H1 (cell line): ENCODE data around the gene NUP210. TPM values are rescaled to one million over a fixed set of nuclear protein-coding genes. Genes with fewer than 3 reads are reported as not detected.
A peak's percentile ranks its signal among the peaks of the same experiment; 100 is the strongest.

Source experiments
- CTCF ChIA-PET: fragments of 300-600 bp; sonication (Branson Sonifier 250); formaldehyde crosslinking; loops from one replicate; lab custom pipeline; 2021; ENCODE audit not compliant: partially characterized antibody; lab: Charles Lee
- POLR2A ChIA-PET: fragments of 300-600 bp; sonication (Branson Sonifier 250); formaldehyde crosslinking; loops from one replicate; lab custom pipeline; 2021; ENCODE audit warnings: inconsistent platforms; ENCODE audit not compliant: partially characterized antibody; lab: Charles Lee
- DNase-seq, 2 experiments: peaks; one replicate each; pipeline versions ENCODE4 v3.0.0 to v3.0.0-alpha.2; 2010 to 2022; ENCODE audit warnings: low spot score in 2 of 2, low read depth in 1 of 2, mixed read lengths in 1 of 2
- FAIRE-seq: peaks from 2 replicates; lab custom pipeline; 2011; peaks lifted over from hg19 to GRCh38; lab: Jason Lieb, UNC
- H2AFZ ChIP-seq: 2 replicates; pipeline ENCODE4 v1.8.1; 2012; ENCODE audit warnings: low read length, inconsistent platforms
- H2AK5ac ChIP-seq: 2 replicates; pipeline ENCODE4 v1.6.1; 2013; ENCODE audit warnings: low read depth, low read length
- H2BK120ac ChIP-seq: replicated peaks from 2 replicates; pipeline ENCODE3; 2013; ENCODE audit warnings: low read depth, low read length, inconsistent platforms
- H2BK12ac ChIP-seq: 2 replicates; pipeline ENCODE4 v1.6.1; 2013; ENCODE audit warnings: low read depth, low read length
- H2BK15ac ChIP-seq: 2 replicates; pipeline ENCODE4 v1.6.1; 2013; ENCODE audit warnings: low read length
- H2BK20ac ChIP-seq: 2 replicates; pipeline ENCODE4 v1.6.1; 2013; ENCODE audit warnings: low read length
- H2BK5ac ChIP-seq: 2 replicates; pipeline ENCODE4 v1.6.1; 2013; ENCODE audit warnings: low read depth, low read length
- H3K14ac ChIP-seq: 2 replicates; pipeline ENCODE4 v1.6.1; 2013; ENCODE audit warnings: inconsistent platforms; ENCODE audit not compliant: insufficient read length
- H3K18ac ChIP-seq: 2 replicates; pipeline ENCODE4 v1.6.1; 2013; ENCODE audit warnings: low read length; ENCODE audit errors: extremely low read depth
- H3K23ac ChIP-seq: 2 replicates; pipeline ENCODE4 v1.6.1; 2013; ENCODE audit warnings: inconsistent platforms; ENCODE audit not compliant: insufficient read length
- H3K23me2 ChIP-seq: 2 replicates; pipeline ENCODE4 v1.6.1; 2013; ENCODE audit warnings: low read depth, low read length
- H3K27ac ChIP-seq: 2 replicates; pipeline ENCODE4 v1.6.1; 2011; ENCODE audit warnings: low read depth, low read length, inconsistent platforms
- H3K27me3 ChIP-seq, 4 experiments: replicated peaks in 1 of 4; 1 replicate in 1 of 4; 2 replicates in 3 of 4; pipeline versions ENCODE4 v1.6.1 to v1.8.1; 2011 to 2013; ENCODE audit warnings: low read length in 3 of 4, mild to moderate bottlenecking in 3 of 4, inconsistent platforms in 2 of 4, mixed read lengths in 2 of 4, moderate library complexity in 1 of 4; ENCODE audit not compliant: control insufficient read depth in 3 of 4, insufficient read depth in 3 of 4; ENCODE audit errors: extremely low read depth in 1 of 4
- H3K36me3 ChIP-seq, 4 experiments: 2 replicates each; pipeline versions ENCODE4 v1.6.1 to v1.8.1; 2011 to 2013; ENCODE audit warnings: mild to moderate bottlenecking in 4 of 4, low read length in 3 of 4, moderate library complexity in 2 of 4, control low read depth in 1 of 4, inconsistent platforms in 1 of 4; ENCODE audit not compliant: insufficient read depth in 4 of 4, control insufficient read depth in 2 of 4
- H3K4ac ChIP-seq: replicated peaks from 2 replicates; pipeline ENCODE3; 2013; ENCODE audit warnings: low read length, low read depth, mixed read lengths, inconsistent platforms; ENCODE audit not compliant: insufficient read length
- H3K4me1 ChIP-seq, 4 experiments: replicated peaks in 1 of 4; 1 replicate in 1 of 4; 2 replicates in 3 of 4; pipeline versions ENCODE4 v1.6.1 to v1.8.1; 2011 to 2013; ENCODE audit warnings: low read length in 3 of 4, inconsistent platforms in 2 of 4, mixed read lengths in 1 of 4; ENCODE audit not compliant: insufficient read depth in 4 of 4, control insufficient read depth in 3 of 4
- H3K4me2 ChIP-seq, 2 experiments: 2 replicates each; pipeline versions ENCODE4 v1.6.1 to v1.8.1; 2011 to 2013; ENCODE audit warnings: low read depth in 2 of 2, low read length in 2 of 2, control low read depth in 1 of 2, inconsistent platforms in 1 of 2, mild to moderate bottlenecking in 1 of 2; ENCODE audit not compliant: insufficient read depth in 1 of 2
- H3K4me3 ChIP-seq, 4 experiments: fragments of 200-600, 300-600 bp in 1 of 4; sonication (generic), shearing (Covaris generic), sonication (Bioruptor Twin) in 1 of 4; 2 replicates each; pipeline versions ENCODE4 v1.5.1 to v1.8.1; 2011 to 2016; ENCODE audit warnings: low read length in 4 of 4, low read depth in 3 of 4, control low read depth in 2 of 4, inconsistent platforms in 2 of 4, mild to moderate bottlenecking in 2 of 4, mixed read lengths in 1 of 4, moderate library complexity in 1 of 4; ENCODE audit not compliant: insufficient read depth in 2 of 4; ENCODE audit errors: extremely low read depth in 1 of 4
- H3K56ac ChIP-seq: replicated peaks from 2 replicates; pipeline ENCODE3; 2013; ENCODE audit warnings: low read depth, mild to moderate bottlenecking, mixed read lengths, low read length, inconsistent platforms; ENCODE audit not compliant: insufficient read length
- H3K79me1 ChIP-seq: 2 replicates; pipeline ENCODE4 v1.6.1; 2013; ENCODE audit warnings: low read depth, low read length, control low read depth
- H3K79me2 ChIP-seq, 2 experiments: 2 replicates each; pipeline versions ENCODE4 v1.6.1 to v1.8.1; 2012 to 2013; ENCODE audit warnings: low read length in 2 of 2, mild to moderate bottlenecking in 2 of 2, inconsistent platforms in 1 of 2; ENCODE audit not compliant: insufficient read depth in 2 of 2, control insufficient read depth in 1 of 2
- H3K9ac ChIP-seq, 4 experiments: replicated peaks in 1 of 4; 1 replicate in 1 of 4; 2 replicates in 3 of 4; pipeline versions ENCODE4 v1.6.1 to v1.8.1; 2011 to 2013; ENCODE audit warnings: low read depth in 3 of 4, low read length in 3 of 4, control low read depth in 2 of 4, mild to moderate bottlenecking in 2 of 4, moderate library complexity in 2 of 4, inconsistent platforms in 1 of 4; ENCODE audit errors: extremely low read depth in 1 of 4
- H3K9me3 ChIP-seq, 2 experiments: 2 replicates each; pipeline versions ENCODE4 v1.6.1 to v1.8.1; 2012 to 2013; ENCODE audit warnings: mild to moderate bottlenecking in 2 of 2, moderate library complexity in 2 of 2, control low read depth in 1 of 2, inconsistent platforms in 1 of 2, low read depth in 1 of 2, low read length in 1 of 2, mixed read lengths in 1 of 2; ENCODE audit not compliant: insufficient read depth in 2 of 2
- H4K20me1 ChIP-seq, 2 experiments: replicated peaks in 1 of 2; 2 replicates each; pipeline versions ENCODE3 to v1.8.1; 2011 to 2013; ENCODE audit warnings: inconsistent platforms in 2 of 2, low read length in 2 of 2, mild to moderate bottlenecking in 1 of 2; ENCODE audit not compliant: insufficient read depth in 2 of 2, control insufficient read depth in 1 of 2
- H4K5ac ChIP-seq: 2 replicates; pipeline ENCODE4 v1.6.1; 2013; ENCODE audit warnings: low read length, low read depth, mixed read lengths, inconsistent platforms; ENCODE audit not compliant: insufficient read length
- H4K8ac ChIP-seq: 2 replicates; pipeline ENCODE4 v1.8.0; 2013; ENCODE audit warnings: mild to moderate bottlenecking, moderate library complexity, low read length, inconsistent platforms; ENCODE audit not compliant: insufficient read depth; ENCODE audit errors: extremely low read depth
- H4K91ac ChIP-seq: replicated peaks from 2 replicates; pipeline ENCODE3; 2013; ENCODE audit warnings: low read length, mixed read lengths, inconsistent platforms; ENCODE audit not compliant: insufficient read length
- CHD1 ChIP-seq: IDR thresholded peaks from 2 replicates; pipeline ENCODE4 v1.6.1; 2012; ENCODE audit warnings: low read depth, low read length, improper control_type of control experiment
- CREB1 ChIP-seq: IDR thresholded peaks from 2 replicates; pipeline ENCODE4 v1.6.1; 2012; ENCODE audit warnings: inconsistent platforms
- EGR1 ChIP-seq: IDR thresholded peaks from 2 replicates; pipeline ENCODE4 v1.6.1; 2011; ENCODE audit warnings: low read depth, low read length, borderline replicate concordance
- POLR2AphosphoS5 ChIP-seq: IDR thresholded peaks from 2 replicates; pipeline ENCODE4 v1.6.1; 2011; ENCODE audit warnings: low read depth, low read length
- SRF ChIP-seq: IDR thresholded peaks from 2 replicates; pipeline ENCODE4 v1.6.1; 2011; ENCODE audit warnings: mild to moderate bottlenecking, low read depth, low read length, moderate library complexity
- WGBS, 2 experiments: shearing (Covaris generic) in 1 of 2; methylation state at CpG; one replicate each; pipeline versions ENCODE4 v1.1.6 to v1.1.7; 2013 to 2015; ENCODE audit warnings: low lambda C conversion rate in 2 of 2, mixed read lengths in 2 of 2, inconsistent platforms in 1 of 2, low coverage in 1 of 2, missing lambda C conversion rate in 1 of 2; ENCODE audit not compliant: insufficient replicate concordance in 2 of 2, insufficient coverage in 1 of 2, insufficient read length in 1 of 2; ENCODE audit errors: extremely low coverage in 1 of 2, missing lambda C conversion rate in 1 of 2; 5-methylcytosine and 5-hydroxymethylcytosine counted together
- polyA plus RNA-seq, 7 experiments: library from polyadenylated mRNA; depleted of rRNA in 3 of 7; stranded (reverse) in 5 of 7; unstranded in 2 of 7; fragments of >200 nt in 5 of 7; fragments of 200-250 nt in 2 of 7; gene quantifications; 1 replicate in 5 of 7; 2 replicates in 1 of 7; 4 replicates in 1 of 7; pipeline versions ENCODE4 v1.2.1 to v1.2.3, GENCODE V29; 2011 to 2013; ENCODE audit warnings: missing spikeins in 2 of 7, mixed read lengths in 2 of 7
- total RNA-seq: library from RNA; stranded (reverse); fragmentation: NEBNext Ultra II Directional; extraction: Animal tissue kit (Norgen Biotek cat#: 25700); gene quantifications from 2 replicates; pipeline ENCODE4 v1.2.1, GENCODE V29; 2021

The NUP210 gene
- total and polyA plus RNA-seq, 2 of the 8 experiments (the other 6 are each of a cell fraction or from before 2014, with no cell fraction given), result 51.0 to 53.7 TPM

DNA sequence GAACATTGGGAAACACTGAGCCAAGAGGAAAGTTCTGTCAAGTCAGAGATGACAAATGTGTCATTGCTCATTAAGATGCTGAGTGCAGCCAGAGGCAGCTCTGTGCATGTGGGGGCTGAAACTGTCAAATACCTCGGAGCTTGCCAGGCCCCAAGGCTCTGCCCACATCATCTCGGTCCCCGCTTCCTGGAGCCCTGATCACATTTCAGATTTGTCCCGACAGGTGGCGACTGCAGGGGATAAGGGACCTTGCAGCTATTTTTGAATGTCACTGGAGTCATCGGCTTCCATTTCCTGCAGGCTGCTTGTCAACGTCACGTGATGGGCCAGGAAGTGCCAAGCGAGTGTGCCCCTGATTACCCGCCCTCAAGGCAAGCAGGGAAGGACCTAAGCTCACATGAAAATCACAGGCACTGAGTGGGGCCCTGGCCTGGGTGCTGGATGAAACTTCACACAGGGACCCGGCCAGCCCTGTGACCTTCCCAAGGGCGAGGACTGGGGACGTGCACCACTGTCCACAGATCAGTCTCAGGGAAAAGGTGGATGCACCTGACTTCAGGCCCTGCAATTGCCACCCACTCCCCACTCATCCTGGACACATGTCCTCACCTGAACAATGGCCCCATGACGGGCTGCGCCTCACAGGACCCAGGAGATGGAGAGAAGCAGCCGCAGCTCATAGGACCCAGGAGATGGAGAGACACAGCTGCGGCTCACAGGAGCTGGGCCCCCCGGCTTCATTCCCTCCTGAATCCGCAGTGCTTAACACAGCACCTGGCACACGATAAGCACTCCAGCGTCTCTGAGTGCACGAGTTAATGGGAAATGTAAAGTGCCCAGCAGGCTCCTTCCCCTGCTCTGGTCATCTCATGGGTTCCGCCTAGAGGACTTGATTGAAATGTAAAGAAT, 73.4 kb downstream of the NUP210 start:
- no peak overlapping the region for H3K23ac ChIP-seq
- no peaks in the 10 kb centered on the region for H4K20me1 ChIP-seq
- peak overlapping the region; percentile 79 for H3K27ac ChIP-seq
- H4K5ac ChIP-seq, result peak overlapping the region; percentile 85
- peaks cover 25 to 53% (median 36%) of the 10 kb centered on the region in 4 experiments for H3K4me1 ChIP-seq
- H3K27me3 ChIP-seq, result no peaks in the 10 kb centered on the region
- DNase-seq (peak in 1 of 2 experiments; percentile 73), FAIRE-seq (peak; percentile 62)
- H2AFZ ChIP-seq, result no peak overlapping the region
- CTCF ChIA-PET, result interaction anchor here (0.6 to 12.6 kb wide), 36 partner anchors 8 to 306 kb away, joined by 3 to 99 read pairs (median 4); partner anchors contain the start of gene NUP210
- H3K9me3 ChIP-seq, result no peaks in the 10 kb centered on the region
- peak overlapping the region; percentile 40; the same call in 1 of the 2 replicates for H2BK20ac ChIP-seq
- H3K4me3 ChIP-seq, result peak overlapping the region in 1 of 4 experiments; percentile 32; a peak in 4 of 8 replicates
- H3K36me3 ChIP-seq, result peaks cover 0 to 6% (median 3%) of the 10 kb centered on the region in 4 experiments; a peak in 4 of 8 replicates
- peak overlapping the region; percentile 99 for H4K91ac ChIP-seq
- H2BK12ac ChIP-seq, result peak overlapping the region; percentile 97; the same call in 1 of the 2 replicates
- peak overlapping the region; percentile 33 to 61 for H3K4me2 ChIP-seq
- H3K18ac ChIP-seq, result peak overlapping the region; percentile 93
- H3K9ac ChIP-seq, result peak overlapping the region in 2 of 4 experiments; percentile 5 to 39; a peak in 2 of 7 replicates
- H3K23me2 ChIP-seq, result no peaks in the 10 kb centered on the region
- WGBS, 2 experiments, result 37% methylated on average over 23 of the region's 23 CpGs; no CpG with 5 or more reads in 1 of the 2 experiments
- H2BK5ac ChIP-seq, result peak overlapping the region; percentile 95
- no peak overlapping the region for H4K8ac ChIP-seq
- POLR2A ChIA-PET, result interaction anchor here (0.8 to 4.2 kb wide), 5 partner anchors 17 to 66 kb away, joined by 3 to 20 read pairs (median 3); no protein-coding TSS in a partner anchor
- no peaks in the 10 kb centered on the region for H3K79me2 ChIP-seq
- peak overlapping the region; percentile 94 for H3K4ac ChIP-seq
- peak overlapping the region; percentile 73 for H3K56ac ChIP-seq
- H3K14ac ChIP-seq, result no peak overlapping the region
- H3K79me1 ChIP-seq, result no peaks in the 10 kb centered on the region; the same call in 1 of the 2 replicates
- peak overlapping the region; percentile 93 for H2BK120ac ChIP-seq
- H2BK15ac ChIP-seq, result peak overlapping the region; percentile 95; the same call in 1 of the 2 replicates
- H2AK5ac ChIP-seq, result peak overlapping the region; percentile 97
- no peak for TF ChIP-seq SRF
- TF ChIP-seq CHD1, result no peak
- TF ChIP-seq POLR2AphosphoS5, result no peak
- TF ChIP-seq CREB1, result 0 out of 2 replicates have a peak, but pooled peaks have one; percentile 13
- no peak for TF ChIP-seq EGR1
